Small intestine (tissue), 7 donors: ENCODE data around the gene SULT4A1. TPM values are rescaled to one million over a fixed set of nuclear protein-coding genes. Genes with fewer than 3 reads are reported as not detected.

Source experiments
- DNase-seq, 2 donors: peaks; one replicate each; pipeline versions ENCODE4 v3.0.0 to v3.0.0-alpha.2; 2013
- FAIRE-seq: peaks from 2 replicates; lab custom pipeline; 2012; peaks lifted over from hg19 to GRCh38; lab: Jason Lieb, UNC
- H3K27ac ChIP-seq, 3 donors: one replicate each; pipeline ENCODE4 v1.5.1; 2013; ENCODE audit warnings: low read length in 2 of 3, mild to moderate bottlenecking in 2 of 3, control low read depth in 1 of 3, inconsistent platforms in 1 of 3, low read depth in 1 of 3, moderate library complexity in 1 of 3
- H3K27me3 ChIP-seq, 3 donors: one replicate each; pipeline ENCODE4 v1.6.1; 2013; ENCODE audit warnings: low read length in 3 of 3, inconsistent platforms in 1 of 3; ENCODE audit not compliant: control insufficient read depth in 3 of 3, insufficient read depth in 3 of 3
- H3K36me3 ChIP-seq, 3 donors: one replicate each; pipeline ENCODE4 v1.6.1; 2013; ENCODE audit warnings: low read length in 3 of 3, inconsistent platforms in 1 of 3, low read depth in 1 of 3, mild to moderate bottlenecking in 1 of 3, moderate library complexity in 1 of 3; ENCODE audit not compliant: control insufficient read depth in 3 of 3, insufficient read depth in 2 of 3
- H3K4me1 ChIP-seq, 3 donors: one replicate each; pipeline ENCODE4 v1.6.1; 2013; ENCODE audit warnings: low read length in 2 of 3, inconsistent platforms in 1 of 3, low read depth in 1 of 3, mild to moderate bottlenecking in 1 of 3, moderate library complexity in 1 of 3; ENCODE audit not compliant: control insufficient read depth in 3 of 3, insufficient read depth in 2 of 3
- H3K4me3 ChIP-seq, 3 donors: one replicate each; pipeline ENCODE4 v1.5.1; 2013; ENCODE audit warnings: low read length in 3 of 3, control low read depth in 1 of 3, inconsistent platforms in 1 of 3, low read depth in 1 of 3, mild to moderate bottlenecking in 1 of 3, moderate library complexity in 1 of 3
- H3K9me3 ChIP-seq, 2 donors: one replicate each; pipeline ENCODE4 v1.6.1; 2013; ENCODE audit warnings: low read depth in 1 of 2, low read length in 1 of 2; ENCODE audit not compliant: control insufficient read depth in 2 of 2, insufficient read depth in 1 of 2
- WGBS, 3 donors: extraction: QIAGEN DNeasy Blood & Tissue Kit; methylation state at CpG; one replicate each; pipeline ENCODE4 v1.1.7; 2013; 5-methylcytosine and 5-hydroxymethylcytosine counted together
- polyA plus RNA-seq, 4 donors: library from polyadenylated mRNA; stranded (reverse) in 3 of 4; unstranded in 1 of 4; fragments of 200-250 nt in 3 of 4; fragments of 120-200 nt in 1 of 4; gene quantifications; one replicate each; pipeline versions ENCODE4 v1.2.1 to v1.2.3, GENCODE V29; 2013
- donor health status: healthy with polysubstance abuse.
- donor health status: control.
- donor health status: control.
- donor health status: Bipolar disorder and iron deficiency.
- donor health status: healthy.

SULT4A1 gene
- polyA plus RNA-seq, 4 donors = 0.53 to 60.4 (median 17.9) TPM

DNA sequence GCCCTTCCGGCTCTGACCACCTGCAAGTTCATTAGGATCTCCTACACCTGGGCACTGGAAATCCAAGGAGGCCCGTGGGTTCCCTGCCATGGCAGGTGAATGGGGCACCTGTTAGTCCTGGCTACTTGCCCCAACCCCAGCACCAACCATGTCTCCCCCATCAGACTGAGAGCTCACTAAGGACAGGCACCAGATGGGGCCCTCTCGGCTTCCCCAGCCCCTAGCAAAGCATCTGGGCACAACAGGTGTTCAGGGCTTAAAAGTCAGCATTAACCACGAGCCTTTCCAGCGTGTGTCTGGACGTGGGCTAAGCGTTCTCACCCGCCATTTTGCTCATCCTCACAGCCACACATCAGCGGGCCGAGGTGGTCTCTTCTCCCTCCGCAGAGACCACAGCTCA is 2.2 kb downstream of the SULT4A1 start:
- FAIRE-seq (no peak), DNase-seq (no peak)
- H3K4me1 ChIP-seq = peaks cover 0 to 2% (median 0%) of the 10 kb centered on the region in 3 donors
- peak overlapping the region in 1 of 3 donors; percentile 68 for H3K4me3 ChIP-seq
- H3K27me3 ChIP-seq = peaks cover 0 to 15% (median 14%) of the 10 kb centered on the region in 3 donors
- no peak overlapping the region for H3K27ac ChIP-seq
- H3K36me3 ChIP-seq = no peaks in the 10 kb centered on the region
- H3K9me3 ChIP-seq = peaks cover 0 to 4% of the 10 kb centered on the region in 2 donors
- 70 to 79% (median 70%) methylated on average over 11 of the region's 11 CpGs for WGBS, 3 donors

GRCh38 chr22:43859621-43860020 is 2.7 kb downstream of the SULT4A1 start:
- Histone ChIP-seq H3K9me3 (peaks cover 0 to 4% of the 10 kb centered on the region in 2 donors), H3K27me3 (peaks cover 0 to 15% (median 10%) of the 10 kb centered on the region in 3 donors), H3K4me1 (peaks cover 0 to 2% (median 0%) of the 10 kb centered on the region in 3 donors), H3K4me3 (no peak overlapping the region), H3K36me3 (no peaks in the 10 kb centered on the region), H3K27ac (no peak overlapping the region)
- FAIRE-seq (no peak), DNase-seq (no peak)
- 85 to 86% (median 86%) methylated on average over 14 of the region's 14 CpGs for WGBS, 3 donors

DNA sequence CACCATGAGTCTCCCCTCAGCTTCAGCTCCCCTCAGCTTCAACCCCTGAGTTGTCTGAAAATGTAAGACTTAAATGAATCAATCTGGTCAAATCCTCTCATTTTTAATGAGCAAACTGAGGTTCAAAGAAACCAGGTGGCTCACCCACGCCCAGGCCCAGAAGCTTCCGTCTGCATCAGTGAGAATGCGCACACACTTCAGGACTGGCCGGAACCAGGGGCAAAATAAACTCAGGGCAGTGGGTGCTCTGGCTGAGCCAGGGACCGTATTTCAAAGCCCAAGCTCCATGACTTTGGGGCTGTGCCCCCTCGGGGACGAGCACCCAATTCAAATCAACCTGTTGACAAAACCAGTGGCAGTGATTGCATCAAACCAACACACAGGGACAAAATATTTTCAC is 3.1 kb downstream of the SULT4A1 start:
- WGBS, 3 donors = 68 to 80% (median 68%) methylated on average over 7 of the region's 7 CpGs
- peaks cover 0 to 15% (median 10%) of the 10 kb centered on the region in 3 donors for H3K27me3 ChIP-seq
- H3K4me1 ChIP-seq = peaks cover 0 to 2% (median 0%) of the 10 kb centered on the region in 3 donors
- H3K9me3 ChIP-seq = peaks cover 0 to 4% of the 10 kb centered on the region in 2 donors
- DNase-seq (no peak), FAIRE-seq (no peak)
- H3K27ac ChIP-seq = no peak overlapping the region
- no peak overlapping the region for H3K4me3 ChIP-seq
- no peaks in the 10 kb centered on the region for H3K36me3 ChIP-seq

GRCh38 chr22:43858156-43858895 is 4.0 kb downstream of the SULT4A1 start:
- H3K9me3 ChIP-seq = peaks cover 0 to 4% of the 10 kb centered on the region in 2 donors
- FAIRE-seq (no peak), DNase-seq (peak in 1 of 2 donors; percentile 42)
- peak overlapping the region in 1 of 3 donors; percentile 44 for H3K27ac ChIP-seq
- H3K4me3 ChIP-seq = no peak overlapping the region
- H3K4me1 ChIP-seq = peaks cover 0 to 2% (median 0%) of the 10 kb centered on the region in 3 donors
- H3K27me3 ChIP-seq = peaks cover 0 to 11% (median 5%) of the 10 kb centered on the region in 3 donors
- H3K36me3 ChIP-seq = no peaks in the 10 kb centered on the region
- WGBS, 3 donors = 25 to 49% (median 27%) methylated on average over 11 of the region's 11 CpGs

DNA sequence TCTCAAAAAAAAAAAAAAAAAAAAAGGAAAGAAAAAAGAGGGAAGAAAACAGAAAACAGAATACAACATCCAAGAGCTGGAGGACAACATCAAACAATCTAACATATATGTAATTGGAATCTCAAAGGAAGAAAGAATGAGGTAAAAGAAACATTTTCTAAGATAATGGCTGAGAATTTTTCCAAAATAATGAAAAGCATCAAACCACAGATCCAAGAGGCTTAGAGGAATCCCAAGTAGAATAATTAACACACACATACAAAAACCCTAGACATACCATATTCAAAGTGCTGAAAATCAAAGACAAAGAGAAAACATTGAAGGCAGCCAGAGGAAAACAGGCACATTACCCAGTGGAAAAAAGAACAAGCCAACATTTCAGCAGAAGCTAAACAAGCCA is 4.9 kb downstream of the SULT4A1 start:
- Histone ChIP-seq H3K4me1 (peaks cover 0 to 8% (median 0%) of the 10 kb centered on the region in 3 donors), H3K27me3 (peaks cover 0 to 8% (median 5%) of the 10 kb centered on the region in 3 donors), H3K36me3 (no peaks in the 10 kb centered on the region), H3K9me3 (peaks cover 0 to 4% of the 10 kb centered on the region in 2 donors), H3K27ac (no peak overlapping the region), H3K4me3 (no peak overlapping the region)
- DNase-seq (no peak), FAIRE-seq (no peak)

DNA sequence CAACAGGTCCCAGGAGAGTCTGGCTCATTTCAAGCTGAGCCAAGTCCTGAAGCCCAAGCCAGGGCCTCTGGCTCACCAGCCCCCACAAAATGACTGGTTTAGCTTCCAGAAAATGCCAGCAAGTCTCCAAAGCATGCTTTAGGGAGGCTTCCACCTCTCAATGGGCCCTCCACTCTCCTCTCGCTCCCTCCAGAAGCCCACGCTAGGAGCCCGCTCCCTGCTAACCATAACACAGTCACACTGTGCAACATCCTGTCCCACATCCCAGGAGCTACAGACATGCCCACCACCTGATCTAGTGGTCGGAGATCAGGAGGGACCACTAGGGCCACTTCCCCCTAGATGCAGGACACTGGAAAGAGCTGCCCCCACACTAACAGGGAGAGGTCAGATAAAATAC is 6.9 kb downstream of the SULT4A1 start:
- no peak for DNase-seq
- Histone ChIP-seq H3K4me1 (peaks cover 0 to 8% (median 0%) of the 10 kb centered on the region in 3 donors), H3K9me3 (peaks cover 0 to 4% of the 10 kb centered on the region in 2 donors), H3K4me3 (no peak overlapping the region), H3K27ac (no peak overlapping the region), H3K36me3 (no peaks in the 10 kb centered on the region), H3K27me3 (peaks cover 0 to 8% (median 0%) of the 10 kb centered on the region in 3 donors)
- FAIRE-seq = no peak
- 80 to 99% (median 97%) methylated on average over 4 of the region's 4 CpGs for WGBS, 3 donors

GRCh38 chr22:43854786-43855271 is 7.5 kb downstream of the SULT4A1 start:
- Histone ChIP-seq H3K9me3 (peaks cover 0 to 4% of the 10 kb centered on the region in 2 donors), H3K36me3 (no peaks in the 10 kb centered on the region), H3K4me3 (no peak overlapping the region), H3K27ac (no peak overlapping the region), H3K27me3 (peaks cover 0 to 8% (median 0%) of the 10 kb centered on the region in 3 donors), H3K4me1 (peaks cover 0 to 8% (median 0%) of the 10 kb centered on the region in 3 donors)
- DNase-seq = no peak
- WGBS, 3 donors = 90 to 93% (median 92%) methylated on average over 13 of the region's 13 CpGs
- FAIRE-seq = no peak

GRCh38 chr22:43854121-43854785 is 8.1 kb downstream of the SULT4A1 start:
- H3K4me1 ChIP-seq = peaks cover 0 to 8% (median 0%) of the 10 kb centered on the region in 3 donors
- WGBS, 3 donors = 52 to 78% (median 63%) methylated on average over 14 of the region's 14 CpGs
- H3K36me3 ChIP-seq = no peaks in the 10 kb centered on the region
- H3K27me3 ChIP-seq = peaks cover 0 to 5% (median 0%) of the 10 kb centered on the region in 3 donors
- H3K9me3 ChIP-seq = peaks cover 0 to 4% of the 10 kb centered on the region in 2 donors
- no peak overlapping the region for H3K4me3 ChIP-seq
- FAIRE-seq = no peak
- peak in 1 of 2 donors; percentile 40 for DNase-seq
- no peak overlapping the region for H3K27ac ChIP-seq
